PC-9 (cell line): ENCODE data around the gene PUM2.

ENCODE experiments used
- EZH2 ChIP-seq: fragments of 200-600 bp; sonication (generic); IDR thresholded peaks from 2 replicates; pipeline ENCODE4 v1.8.0; 2017; ENCODE audit warnings: antibody characterized with exemption, low read depth
- TF ChIP-seq, protein P1 (sequence below): fragments of 200-600 bp; sonication (generic); conservative IDR thresholded peaks from 2 replicates; pipeline ENCODE4 v1.6.1; 2017; ENCODE audit warnings: mixed run types, antibody characterized with exemption, mild to moderate bottlenecking, moderate library complexity

DNA sequence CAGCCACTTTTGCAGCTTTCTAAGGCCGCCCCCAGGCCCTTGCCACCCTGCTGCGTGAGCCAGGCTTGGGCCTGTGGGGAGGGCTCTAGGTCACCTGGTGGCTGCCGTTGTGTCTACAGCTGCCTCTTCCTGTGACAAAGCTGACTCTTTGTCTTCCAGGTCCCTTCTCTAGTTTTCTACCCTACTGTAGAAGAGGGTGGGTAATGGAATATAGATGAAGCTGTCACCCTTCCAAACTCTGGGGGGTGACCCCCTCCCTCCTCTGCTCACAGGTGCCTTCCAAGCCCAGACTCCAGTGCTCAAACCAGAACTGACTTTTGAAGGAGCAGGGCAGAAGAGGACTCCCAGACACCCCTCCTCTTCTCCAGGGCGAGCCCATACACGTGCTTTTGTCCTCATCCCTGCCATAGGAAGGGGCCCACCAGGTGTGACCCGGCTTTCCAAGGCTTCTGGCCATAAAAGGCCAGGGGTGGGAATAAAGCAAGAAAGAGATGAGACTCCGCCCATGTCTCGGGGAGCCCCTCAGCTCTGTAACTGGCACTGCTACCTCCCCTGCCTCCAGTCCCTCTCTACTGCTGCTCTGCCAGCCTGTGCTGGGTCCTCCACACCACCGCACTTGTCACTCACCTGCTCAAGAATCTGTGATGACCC lies 107.8 kb downstream of the PUM2 start:
- TF ChIP-seq, protein P1, sequence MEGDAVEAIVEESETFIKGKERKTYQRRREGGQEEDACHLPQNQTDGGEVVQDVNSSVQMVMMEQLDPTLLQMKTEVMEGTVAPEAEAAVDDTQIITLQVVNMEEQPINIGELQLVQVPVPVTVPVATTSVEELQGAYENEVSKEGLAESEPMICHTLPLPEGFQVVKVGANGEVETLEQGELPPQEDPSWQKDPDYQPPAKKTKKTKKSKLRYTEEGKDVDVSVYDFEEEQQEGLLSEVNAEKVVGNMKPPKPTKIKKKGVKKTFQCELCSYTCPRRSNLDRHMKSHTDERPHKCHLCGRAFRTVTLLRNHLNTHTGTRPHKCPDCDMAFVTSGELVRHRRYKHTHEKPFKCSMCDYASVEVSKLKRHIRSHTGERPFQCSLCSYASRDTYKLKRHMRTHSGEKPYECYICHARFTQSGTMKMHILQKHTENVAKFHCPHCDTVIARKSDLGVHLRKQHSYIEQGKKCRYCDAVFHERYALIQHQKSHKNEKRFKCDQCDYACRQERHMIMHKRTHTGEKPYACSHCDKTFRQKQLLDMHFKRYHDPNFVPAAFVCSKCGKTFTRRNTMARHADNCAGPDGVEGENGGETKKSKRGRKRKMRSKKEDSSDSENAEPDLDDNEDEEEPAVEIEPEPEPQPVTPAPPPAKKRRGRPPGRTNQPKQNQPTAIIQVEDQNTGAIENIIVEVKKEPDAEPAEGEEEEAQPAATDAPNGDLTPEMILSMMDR: no peak
- no peak for TF ChIP-seq EZH2
